H9 (cell line): ENCODE measurements around the gene MEIOSIN. TPM values are rescaled to one million over a fixed set of nuclear protein-coding genes. Genes with fewer than 3 reads are reported as not detected.

ENCODE experiments used
- DNase-seq: peaks from one replicate; pipeline ENCODE4 v3.0.0-alpha.2; 2017
- H2AFZ ChIP-seq: one replicate; pipeline ENCODE4 v1.6.1; 2013; ENCODE audit warnings: mild to moderate bottlenecking, low read length, control low read depth, moderate library complexity
- H2AK5ac ChIP-seq: 2 replicates; pipeline ENCODE4 v1.6.1; 2013; ENCODE audit warnings: low read length, control low read depth, mixed read lengths; ENCODE audit not compliant: insufficient read length
- H2BK120ac ChIP-seq: one replicate; pipeline ENCODE4 v1.6.1; 2013; ENCODE audit warnings: low read depth, mild to moderate bottlenecking, low read length, control low read depth, inconsistent platforms; ENCODE audit not compliant: poor library complexity, severe bottlenecking
- H2BK12ac ChIP-seq: 2 replicates; pipeline ENCODE4 v1.6.1; 2013; ENCODE audit warnings: low read length, control low read depth, mixed read lengths, low read depth; ENCODE audit not compliant: insufficient read length
- H2BK15ac ChIP-seq: 2 replicates; pipeline ENCODE4 v1.6.1; 2013; ENCODE audit warnings: low read depth, low read length, control low read depth
- H2BK20ac ChIP-seq: one replicate; pipeline ENCODE4 v1.6.1; 2013; ENCODE audit warnings: low read depth, mild to moderate bottlenecking, low read length, control low read depth, inconsistent platforms; ENCODE audit not compliant: poor library complexity, severe bottlenecking
- H2BK5ac ChIP-seq: 2 replicates; pipeline ENCODE4 v1.6.1; 2013; ENCODE audit warnings: low read length, control low read depth, mixed read lengths; ENCODE audit not compliant: insufficient read length
- H3K14ac ChIP-seq: 2 replicates; pipeline ENCODE4 v1.6.1; 2013; ENCODE audit warnings: low read length, control low read depth; ENCODE audit not compliant: insufficient read depth
- H3K18ac ChIP-seq: 2 replicates; pipeline ENCODE4 v1.6.1; 2013; ENCODE audit warnings: low read depth, mild to moderate bottlenecking, mixed read lengths, low read length, control low read depth; ENCODE audit not compliant: insufficient read length
- H3K23ac ChIP-seq: 2 replicates; pipeline ENCODE4 v1.6.1; 2013; ENCODE audit warnings: low read length, control low read depth, mixed read lengths, low read depth; ENCODE audit not compliant: insufficient read length
- H3K23me2 ChIP-seq: 2 replicates; pipeline ENCODE4 v1.6.1; 2013; ENCODE audit warnings: low read depth, mild to moderate bottlenecking, mixed read lengths, low read length, control low read depth; ENCODE audit not compliant: insufficient read length, poor library complexity, severe bottlenecking
- H3K27ac ChIP-seq: 2 replicates; pipeline ENCODE4 v1.5.1; 2013; ENCODE audit warnings: low read length, control low read depth, mixed read lengths, low read depth; ENCODE audit not compliant: insufficient read length
- H3K27me3 ChIP-seq: 2 replicates; pipeline ENCODE4 v1.6.1; 2013; ENCODE audit warnings: low read length, control low read depth, inconsistent platforms; ENCODE audit not compliant: insufficient read depth
- H3K4ac ChIP-seq: 2 replicates; pipeline ENCODE4 v1.6.1; 2013; ENCODE audit warnings: low read depth, mild to moderate bottlenecking, control low read depth, inconsistent platforms, low read length, moderate library complexity
- H3K4me1 ChIP-seq: 2 replicates; pipeline ENCODE4 v1.6.1; 2013; ENCODE audit warnings: low read length, control low read depth, inconsistent platforms; ENCODE audit not compliant: insufficient read depth
- H3K4me2 ChIP-seq: 2 replicates; pipeline ENCODE4 v1.6.1; 2013; ENCODE audit warnings: low read length, control low read depth, mixed read lengths; ENCODE audit not compliant: insufficient read length, insufficient read depth
- H3K56ac ChIP-seq: 2 replicates; pipeline ENCODE4 v1.6.1; 2013; ENCODE audit warnings: low read depth, mild to moderate bottlenecking, mixed read lengths, low read length, control low read depth; ENCODE audit not compliant: insufficient read length
- H3K79me1 ChIP-seq: 2 replicates; pipeline ENCODE4 v1.6.1; 2013; ENCODE audit warnings: low read depth, mild to moderate bottlenecking, moderate library complexity, low read length, control low read depth, inconsistent platforms; ENCODE audit not compliant: insufficient read depth, poor library complexity, severe bottlenecking
- H3K79me2 ChIP-seq: 2 replicates; pipeline ENCODE4 v1.6.1; 2013; ENCODE audit warnings: low read length, control low read depth, inconsistent platforms; ENCODE audit not compliant: insufficient read depth
- H3K9ac ChIP-seq: 2 replicates; pipeline ENCODE4 v1.6.1; 2013; ENCODE audit warnings: low read length, control low read depth, mixed read lengths; ENCODE audit not compliant: insufficient read length; ENCODE audit errors: extremely low read depth
- H3K9me3 ChIP-seq: one replicate; pipeline ENCODE4 v1.6.1; 2013; ENCODE audit warnings: low read depth, low read length, inconsistent platforms; ENCODE audit not compliant: control insufficient read depth
- H3T11ph ChIP-seq: one replicate; pipeline ENCODE4 v1.6.1; 2013; ENCODE audit warnings: mild to moderate bottlenecking, low read length, control low read depth, inconsistent platforms
- H4K20me1 ChIP-seq: one replicate; pipeline ENCODE4 v1.6.1; 2013; ENCODE audit not compliant: control insufficient read depth, insufficient read length, insufficient read depth
- H4K5ac ChIP-seq: 2 replicates; pipeline ENCODE4 v1.6.1; 2013; ENCODE audit warnings: low read depth, mild to moderate bottlenecking, mixed read lengths, low read length, control low read depth; ENCODE audit not compliant: insufficient read length
- H4K8ac ChIP-seq: replicated peaks from 2 replicates; pipeline ENCODE4 v1.6.1; 2013; ENCODE audit warnings: low read length, control low read depth, mixed read lengths, low read depth; ENCODE audit not compliant: insufficient read length
- H4K91ac ChIP-seq: 2 replicates; pipeline ENCODE4 v1.6.1; 2013; ENCODE audit warnings: low read depth, mild to moderate bottlenecking, moderate library complexity, mixed read lengths, low read length, control low read depth; ENCODE audit not compliant: insufficient read length
- H3K27ac Mint-ChIP-seq, 3 experiments: 2 replicates in 2 of 3; 3 replicates in 1 of 3; pipeline ENCODE4 v1.8.0; 2020 to 2021; ENCODE audit warnings: mixed read lengths in 3 of 3, mild to moderate bottlenecking in 1 of 3, moderate library complexity in 1 of 3
- H3K27me3 Mint-ChIP-seq: 2 replicates; pipeline ENCODE4 v1.8.0; 2021; ENCODE audit warnings: low read depth, mild to moderate bottlenecking, moderate library complexity, mixed read lengths
- H3K36me3 Mint-ChIP-seq, 3 experiments: 2 replicates in 2 of 3; 3 replicates in 1 of 3; pipeline ENCODE4 v1.8.0; 2020 to 2021; ENCODE audit warnings: low read depth in 3 of 3, mixed read lengths in 3 of 3; ENCODE audit not compliant: insufficient read depth in 1 of 3
- H3K4me1 Mint-ChIP-seq, 2 experiments: 2 replicates each; pipeline ENCODE4 v1.8.0; 2020; ENCODE audit warnings: mixed read lengths in 2 of 2
- H3K4me3 Mint-ChIP-seq, 2 experiments: 2 replicates in 1 of 2; 3 replicates in 1 of 2; pipeline ENCODE4 v1.8.0; 2020 to 2021; ENCODE audit warnings: mild to moderate bottlenecking in 2 of 2, mixed read lengths in 2 of 2, moderate library complexity in 1 of 2
- H3K9me3 Mint-ChIP-seq, 2 experiments: 2 replicates in 1 of 2; 3 replicates in 1 of 2; pipeline ENCODE4 v1.8.0; 2020; ENCODE audit warnings: mild to moderate bottlenecking in 2 of 2, mixed read lengths in 2 of 2, moderate library complexity in 1 of 2
- WGBS: extraction: QIAGEN DNeasy Blood & Tissue Kit; methylation state at CpG from one replicate; pipeline ENCODE4 v1.1.7; 2013; ENCODE audit warnings: missing lambda C conversion rate, low lambda C conversion rate, mixed read lengths; ENCODE audit not compliant: insufficient read length; ENCODE audit errors: extremely low coverage; 5-methylcytosine and 5-hydroxymethylcytosine counted together
- total RNA-seq: library from RNA; stranded (reverse); gene quantifications from 2 replicates; pipeline ENCODE4 v1.2.1, GENCODE V29; 2021
- TF ChIP-seq, protein P1 (sequence below): fragments of 200-600 bp; sonication (generic); conservative IDR thresholded peaks from 3 replicates; pipeline ENCODE4 v1.8.0; 2021; ENCODE audit warnings: antibody characterized with exemption, mild to moderate bottlenecking

Gene MEIOSIN
- total RNA-seq, 1 experiment from 2014 or later = not detected

GRCh38 chr19:45762870-45763631, 29.8 kb downstream of the MEIOSIN start:
- peaks cover 11% of the 10 kb centered on the region for H3K23me2 ChIP-seq
- no peak overlapping the region for H3K27ac ChIP-seq
- TF ChIP-seq, protein P1, sequence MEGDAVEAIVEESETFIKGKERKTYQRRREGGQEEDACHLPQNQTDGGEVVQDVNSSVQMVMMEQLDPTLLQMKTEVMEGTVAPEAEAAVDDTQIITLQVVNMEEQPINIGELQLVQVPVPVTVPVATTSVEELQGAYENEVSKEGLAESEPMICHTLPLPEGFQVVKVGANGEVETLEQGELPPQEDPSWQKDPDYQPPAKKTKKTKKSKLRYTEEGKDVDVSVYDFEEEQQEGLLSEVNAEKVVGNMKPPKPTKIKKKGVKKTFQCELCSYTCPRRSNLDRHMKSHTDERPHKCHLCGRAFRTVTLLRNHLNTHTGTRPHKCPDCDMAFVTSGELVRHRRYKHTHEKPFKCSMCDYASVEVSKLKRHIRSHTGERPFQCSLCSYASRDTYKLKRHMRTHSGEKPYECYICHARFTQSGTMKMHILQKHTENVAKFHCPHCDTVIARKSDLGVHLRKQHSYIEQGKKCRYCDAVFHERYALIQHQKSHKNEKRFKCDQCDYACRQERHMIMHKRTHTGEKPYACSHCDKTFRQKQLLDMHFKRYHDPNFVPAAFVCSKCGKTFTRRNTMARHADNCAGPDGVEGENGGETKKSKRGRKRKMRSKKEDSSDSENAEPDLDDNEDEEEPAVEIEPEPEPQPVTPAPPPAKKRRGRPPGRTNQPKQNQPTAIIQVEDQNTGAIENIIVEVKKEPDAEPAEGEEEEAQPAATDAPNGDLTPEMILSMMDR = no peak
- H3K14ac ChIP-seq = no peak overlapping the region
- no peak for DNase-seq
- H3K79me2 ChIP-seq = no peaks in the 10 kb centered on the region
- Mint-ChIP-seq H3K27ac (no peak overlapping the region), H3K4me1 (peaks cover 8 to 35% of the 10 kb centered on the region in 2 experiments), H3K27me3 (peaks cover 20% of the 10 kb centered on the region), H3K4me3 (no peak overlapping the region), H3K9me3 (no peaks in the 10 kb centered on the region), H3K36me3 (0 out of 7 replicates have a peak, but pooled peaks cover 0 to 2% (median 0%) of the 10 kb centered on the region in 3 experiments)
- H2BK15ac ChIP-seq = no peak overlapping the region
- H2AK5ac ChIP-seq = no peak overlapping the region
- H4K5ac ChIP-seq = no peak overlapping the region
- no peak overlapping the region for H2BK20ac ChIP-seq
- H4K20me1 ChIP-seq = no peaks in the 10 kb centered on the region
- H2AFZ ChIP-seq = no peak overlapping the region
- H2BK120ac ChIP-seq = no peak overlapping the region
- no peak overlapping the region for H3K23ac ChIP-seq
- no peaks in the 10 kb centered on the region for H3K9me3 ChIP-seq
- H2BK5ac ChIP-seq = no peak overlapping the region
- no peak overlapping the region for H3K4ac ChIP-seq
- no peak overlapping the region for H3K9ac ChIP-seq
- H4K91ac ChIP-seq = no peak overlapping the region
- H3K27me3 ChIP-seq = no peaks in the 10 kb centered on the region
- peaks cover 3% of the 10 kb centered on the region; the same call in 1 of the 2 replicates for H3K4me1 ChIP-seq
- no peak overlapping the region for H3K18ac ChIP-seq
- H3T11ph ChIP-seq = no peak overlapping the region
- H3K56ac ChIP-seq = no peak overlapping the region
- H3K4me2 ChIP-seq = no peak overlapping the region
- no CpG with 5 or more reads among the region's 15 CpGs for WGBS
- no peak overlapping the region for H2BK12ac ChIP-seq
- H4K8ac ChIP-seq = no peak overlapping the region
- H3K79me1 ChIP-seq = no peaks in the 10 kb centered on the region
